Activated CD4-positive, alpha-beta T cell treated with anti-CD3 and anti-CD28 coated beads for 4 hours (primary cell): Measurements from ENCODE around the gene P4HA2.

ENCODE experiments used
- DNase-seq, 2 donors: peaks; one replicate each; pipeline ENCODE4 v3.0.0-alpha.2; 2020

P4HA2 gene

GRCh38 chr5:132264546-132265335 is 37.1 kb upstream of the P4HA2 start:
- no peak for DNase-seq

- no peak for DNase-seq
Observed at GRCh38 chr5:132263548-132264261, 36.1 kb upstream of the P4HA2 start.

GRCh38 chr5:132262882-132263547 is 35.4 kb upstream of the P4HA2 start:
- no peak for DNase-seq

- DNase-seq = no peak
Observed at GRCh38 chr5:132261881-132262845, 34.5 kb upstream of the P4HA2 start.

GRCh38 chr5:132260714-132261551 is 33.3 kb upstream of the P4HA2 start:
- DNase-seq = peak; percentile 31 to 46

- no peak for DNase-seq
Observed at GRCh38 chr5:132260051-132260450, 32.4 kb upstream of the P4HA2 start.

GRCh38 chr5:132259069-132259851 is 31.6 kb upstream of the P4HA2 start:
- DNase-seq = no peak

GRCh38 chr5:132258102-132259068 is 30.7 kb upstream of the P4HA2 start:
- DNase-seq = no peak

- DNase-seq = no peak
Observed at GRCh38 chr5:132257131-132258101, 29.8 kb upstream of the P4HA2 start, which contains the start of gene PDLIM4. Gene PDLIM4 (plus strand): TSS chr5:132257696. CDS start chr5:132257735, 39 bp downstream.

GRCh38 chr5:132256783-132257130 is 29.1 kb upstream of the P4HA2 start:
- no peak for DNase-seq

GRCh38 chr5:132256086-132256782 is 28.6 kb upstream of the P4HA2 start:
- no peak for DNase-seq

- no peak for DNase-seq
Observed at GRCh38 chr5:132254321-132254977, 26.8 kb upstream of the P4HA2 start.

GRCh38 chr5:132253452-132254320 is 26.0 kb upstream of the P4HA2 start:
- DNase-seq = no peak

GRCh38 chr5:132253008-132253441 is 25.4 kb upstream of the P4HA2 start:
- no peak for DNase-seq

GRCh38 chr5:132251220-132251725 is 23.6 kb upstream of the P4HA2 start:
- DNase-seq = no peak

GRCh38 chr5:132250547-132250946 is 22.9 kb upstream of the P4HA2 start:
- DNase-seq = no peak
